ENCODE data around the gene ISYNA1.

The ISYNA1 gene

GRCh38 chr19:18433015-18433691, 4.8 kb downstream of the ISYNA1 start:
- H4K20me1 ChIP-seq (ENCODE audit: insufficient read depth, low read length, poor library complexity, severe bottlenecking), result peaks cover 6% of the 10 kb centered on the region

GRCh38 chr19:18432275-18433014, 5.5 kb downstream of the ISYNA1 start:
- H3K79me2 ChIP-seq (ENCODE audit: insufficient read depth, low read length), result peaks cover 6% of the 10 kb centered on the region; the same call in 1 of the 2 replicates
- no peak overlapping the region for H2AFZ ChIP-seq (ENCODE audit: low read length)
- H3K36me3 ChIP-seq (ENCODE audit: insufficient read depth, low read length), result no peaks in the 10 kb centered on the region
- H3K9me2 ChIP-seq (replicated peaks; ENCODE audit: low read depth, low read length), result no peaks in the 10 kb centered on the region
- TF ChIP-seq CTCF (conservative IDR thresholded peaks at IDR 0.05; ENCODE audit: low read length), result no peak
- no peak for TF ChIP-seq EZH2phosphoT487 (IDR thresholded peaks at IDR 0.05; ENCODE audit: borderline replicate concordance)
- peak overlapping the region; percentile 52 for H3K4me3 ChIP-seq (ENCODE audit: low read length, poor library complexity, severe bottlenecking)
- no peaks in the 10 kb centered on the region for H3F3A ChIP-seq (ENCODE audit: low read depth)
- peaks cover 25% of the 10 kb centered on the region for H3K4me1 ChIP-seq (ENCODE audit: insufficient read depth, low read length, poor library complexity, severe bottlenecking)
- H3K27me3 ChIP-seq (ENCODE audit: insufficient read depth, low read length, poor library complexity, severe bottlenecking), result no peaks in the 10 kb centered on the region
- no peak overlapping the region for H3K4me2 ChIP-seq (ENCODE audit: low read depth, low read length, poor library complexity, severe bottlenecking)
- no peaks in the 10 kb centered on the region for H3K9me3 ChIP-seq (ENCODE audit: insufficient read depth, low read depth, low read length)
- H4K20me1 ChIP-seq (ENCODE audit: insufficient read depth, low read length, poor library complexity, severe bottlenecking), result peaks cover 11% of the 10 kb centered on the region
- peak overlapping the region; percentile 46 for H3K9ac ChIP-seq (ENCODE audit: low read depth, low read length, poor library complexity, severe bottlenecking)

More at GRCh38 chr19:18433015-18433691, 4.8 kb downstream of the ISYNA1 start:
- Histone ChIP-seq H3K4me1 (ENCODE audit: insufficient read depth, low read length, poor library complexity, severe bottlenecking) (peaks cover 25% of the 10 kb centered on the region), H3K36me3 (ENCODE audit: insufficient read depth, low read length) (no peaks in the 10 kb centered on the region), H3K4me3 (ENCODE audit: low read length, poor library complexity, severe bottlenecking) (peak overlapping the region; percentile 52), H3K9me3 (ENCODE audit: insufficient read depth, low read depth, low read length) (no peaks in the 10 kb centered on the region), H3K9me2 (replicated peaks; ENCODE audit: low read depth, low read length) (no peaks in the 10 kb centered on the region), H3K27me3 (ENCODE audit: insufficient read depth, low read length, poor library complexity, severe bottlenecking) (no peaks in the 10 kb centered on the region), H3K9ac (ENCODE audit: low read depth, low read length, poor library complexity, severe bottlenecking) (peak overlapping the region; percentile 46), H3K79me2 (ENCODE audit: insufficient read depth, low read length) (peaks cover 6% of the 10 kb centered on the region; the same call in 1 of the 2 replicates), H2AFZ (ENCODE audit: low read length) (no peak overlapping the region), H3F3A (ENCODE audit: low read depth) (no peaks in the 10 kb centered on the region), H3K4me2 (ENCODE audit: low read depth, low read length, poor library complexity, severe bottlenecking) (no peak overlapping the region)
- TF ChIP-seq EZH2phosphoT487 (IDR thresholded peaks at IDR 0.05; ENCODE audit: borderline replicate concordance) (no peak), CTCF (conservative IDR thresholded peaks at IDR 0.05; ENCODE audit: low read length) (no peak)

- Histone ChIP-seq H3K9me2 (replicated peaks; ENCODE audit: low read depth, low read length) (no peaks in the 10 kb centered on the region), H3K4me2 (ENCODE audit: low read depth, low read length, poor library complexity, severe bottlenecking) (no peak overlapping the region), H3K79me2 (ENCODE audit: insufficient read depth, low read length) (peaks cover 9% of the 10 kb centered on the region; the same call in 1 of the 2 replicates), H4K20me1 (ENCODE audit: insufficient read depth, low read length, poor library complexity, severe bottlenecking) (peaks cover 11% of the 10 kb centered on the region), H3K36me3 (ENCODE audit: insufficient read depth, low read length) (no peaks in the 10 kb centered on the region), H3K27me3 (ENCODE audit: insufficient read depth, low read length, poor library complexity, severe bottlenecking) (no peaks in the 10 kb centered on the region), H3K4me3 (ENCODE audit: low read length, poor library complexity, severe bottlenecking) (no peak overlapping the region), H2AFZ (ENCODE audit: low read length) (no peak overlapping the region), H3K9me3 (ENCODE audit: insufficient read depth, low read depth, low read length) (no peaks in the 10 kb centered on the region), H3K4me1 (ENCODE audit: insufficient read depth, low read length, poor library complexity, severe bottlenecking) (peaks cover 22% of the 10 kb centered on the region), H3F3A (ENCODE audit: low read depth) (no peaks in the 10 kb centered on the region), H3K9ac (ENCODE audit: low read depth, low read length, poor library complexity, severe bottlenecking) (no peak overlapping the region)
- TF ChIP-seq EZH2phosphoT487 (IDR thresholded peaks at IDR 0.05; ENCODE audit: borderline replicate concordance), result no peak
- TF ChIP-seq CTCF (conservative IDR thresholded peaks at IDR 0.05; ENCODE audit: low read length), result no peak
These were observed 6.4 kb downstream of the ISYNA1 start for GRCh38 chr19:18431351-18432197.

Data from Loucy (cell line).